Right lobe of liver (tissue), 6 donors: Measurements from ENCODE around the gene GOSR2. TPM values are rescaled to one million over a fixed set of nuclear protein-coding genes. Genes with fewer than 3 reads are reported as not detected.

Experiments
- ATAC-seq, 4 donors: fragments of 200-7000 bp; cut with Tn5 transposase; one replicate each; pipeline ENCODE4 v1.9.1; 2020; ENCODE audit warnings: mild to moderate bottlenecking in 4 of 4, moderate library complexity in 4 of 4
- DNase-seq, 3 donors: peaks; one replicate each; pipeline ENCODE4 v3.0.0-alpha.2; 2020
- H3K27ac ChIP-seq, 3 donors: fragments of 200-600 bp; one replicate each; pipeline ENCODE4 v1.8.0; 2022
- H3K27me3 ChIP-seq, 2 donors: fragments of 200-600 bp; one replicate each; pipeline ENCODE4 v1.8.0; 2022
- H3K36me3 ChIP-seq, 4 donors: fragments of 200-600 bp; sonication (generic) in 1 of 4; one replicate each; pipeline versions ENCODE4 v1.5.1 to v1.8.0; 2017 to 2022; ENCODE audit warnings: control low read depth in 1 of 4
- H3K4me1 ChIP-seq, 4 donors: fragments of 200-600 bp; sonication (generic) in 1 of 4; one replicate each; pipeline versions ENCODE4 v1.5.1 to v1.8.0; 2017 to 2022; ENCODE audit warnings: control low read depth in 1 of 4
- H3K4me3 ChIP-seq, 3 donors: fragments of 200-600 bp; one replicate each; pipeline ENCODE4 v1.8.0; 2022
- H3K9me3 ChIP-seq, 4 donors: fragments of 200-600 bp; sonication (generic) in 1 of 4; one replicate each; pipeline versions ENCODE4 v1.5.1 to v1.8.0; 2017 to 2022; ENCODE audit warnings: control low read depth in 1 of 4
- POLR2A ChIP-seq: fragments of 450-650 bp; IDR thresholded peaks from one replicate; pipeline ENCODE4 v1.6.1; 2017; ENCODE audit warnings: antibody characterized with exemption, mild to moderate bottlenecking
- WGBS: methylation state at CpG from one replicate; pipeline ENCODE4 v1.1.6; 2018; ENCODE audit warnings: low coverage, low lambda C conversion rate; ENCODE audit not compliant: insufficient coverage; ENCODE audit errors: missing lambda C conversion rate; 5-methylcytosine and 5-hydroxymethylcytosine counted together
- intact Hi-C, 2 donors: fragments of 100-400 bp; cut with DNase I; formaldehyde crosslinking; loops; one replicate each; pipeline versions ENCODE4 v1.11.2 to v1.14.1; 2022
- total RNA-seq, 6 experiments: library from RNA; depleted of rRNA in 2 of 6; stranded (reverse); fragments of >200 nt in 2 of 6; fragmentation: NEBNext Ultra II Directional in 3 of 6; extraction: Animal tissue kit (Norgen Biotek cat#: 25700) in 3 of 6; gene quantifications; one replicate each; pipeline versions ENCODE4 v1.1.0 to v1.2.4, GENCODE V29; 2016 to 2023
- TF ChIP-seq, protein P1 (sequence below), 4 donors: fragments of 200-600 bp in 3 of 4; fragments of 450-650 bp in 1 of 4; IDR thresholded peaks; one replicate each; pipeline versions ENCODE4 v1.5.1 to v1.8.0; 2016 to 2022; ENCODE audit warnings: antibody characterized with exemption in 4 of 4, mild to moderate bottlenecking in 2 of 4
- donor health status: DM: no; HTN: yes; CAD: no.
- donor health status: DM: no; HTN: no; CAD: no.
- donor health status: DM: no; HTN: no; CAD: no.
- donor health status: DM: no; HTN: yes; CAD: no.
- donor health status: DM: no; HTN: yes; CAD: no.

GOSR2 gene
- total RNA-seq, 6 experiments from 2014 or later, result 22.9 to 44.1 (median 33.3) TPM

DNA sequence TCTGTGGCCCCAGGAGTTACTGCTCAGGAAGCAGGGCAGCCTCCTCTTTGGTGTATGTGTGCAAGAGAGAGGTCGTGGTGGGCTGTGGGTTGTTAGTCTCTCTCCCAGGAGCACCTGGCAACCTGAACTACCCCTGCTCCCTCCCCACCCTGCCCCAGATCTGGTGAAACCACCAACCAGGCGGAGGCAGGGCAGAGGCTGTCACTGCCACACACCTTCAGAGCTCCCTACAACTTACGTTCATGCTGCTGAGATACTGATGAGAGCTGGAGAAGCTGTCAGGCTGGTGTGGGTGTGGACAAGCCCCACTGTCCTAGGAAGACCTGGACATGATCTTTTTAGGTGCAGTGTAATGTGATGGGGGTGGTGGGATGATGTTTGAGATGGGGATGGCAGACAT, 24.3 kb downstream of the GOSR2 start:
- Histone ChIP-seq H3K4me1 (peaks cover 0 to 9% (median 7%) of the 10 kb centered on the region in 4 donors), H3K36me3 (no peaks in the 10 kb centered on the region), H3K27ac (no peak overlapping the region), H3K9me3 (no peaks in the 10 kb centered on the region), H3K27me3 (no peaks in the 10 kb centered on the region), H3K4me3 (no peak overlapping the region)
- ATAC-seq (no peak), DNase-seq (no peak)
- intact Hi-C loops, result loop anchor here (5.0 to 10.0 kb wide), 3 partner anchors 45 to 102 kb away; no protein-coding TSS in a partner anchor
- WGBS, result 80% methylated on average over 2 of the region's 3 CpGs
- TF ChIP-seq, protein P1, sequence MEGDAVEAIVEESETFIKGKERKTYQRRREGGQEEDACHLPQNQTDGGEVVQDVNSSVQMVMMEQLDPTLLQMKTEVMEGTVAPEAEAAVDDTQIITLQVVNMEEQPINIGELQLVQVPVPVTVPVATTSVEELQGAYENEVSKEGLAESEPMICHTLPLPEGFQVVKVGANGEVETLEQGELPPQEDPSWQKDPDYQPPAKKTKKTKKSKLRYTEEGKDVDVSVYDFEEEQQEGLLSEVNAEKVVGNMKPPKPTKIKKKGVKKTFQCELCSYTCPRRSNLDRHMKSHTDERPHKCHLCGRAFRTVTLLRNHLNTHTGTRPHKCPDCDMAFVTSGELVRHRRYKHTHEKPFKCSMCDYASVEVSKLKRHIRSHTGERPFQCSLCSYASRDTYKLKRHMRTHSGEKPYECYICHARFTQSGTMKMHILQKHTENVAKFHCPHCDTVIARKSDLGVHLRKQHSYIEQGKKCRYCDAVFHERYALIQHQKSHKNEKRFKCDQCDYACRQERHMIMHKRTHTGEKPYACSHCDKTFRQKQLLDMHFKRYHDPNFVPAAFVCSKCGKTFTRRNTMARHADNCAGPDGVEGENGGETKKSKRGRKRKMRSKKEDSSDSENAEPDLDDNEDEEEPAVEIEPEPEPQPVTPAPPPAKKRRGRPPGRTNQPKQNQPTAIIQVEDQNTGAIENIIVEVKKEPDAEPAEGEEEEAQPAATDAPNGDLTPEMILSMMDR (IDR thresholded peaks at IDR 0.05), result no peak
- no peak for TF ChIP-seq POLR2A

DNA sequence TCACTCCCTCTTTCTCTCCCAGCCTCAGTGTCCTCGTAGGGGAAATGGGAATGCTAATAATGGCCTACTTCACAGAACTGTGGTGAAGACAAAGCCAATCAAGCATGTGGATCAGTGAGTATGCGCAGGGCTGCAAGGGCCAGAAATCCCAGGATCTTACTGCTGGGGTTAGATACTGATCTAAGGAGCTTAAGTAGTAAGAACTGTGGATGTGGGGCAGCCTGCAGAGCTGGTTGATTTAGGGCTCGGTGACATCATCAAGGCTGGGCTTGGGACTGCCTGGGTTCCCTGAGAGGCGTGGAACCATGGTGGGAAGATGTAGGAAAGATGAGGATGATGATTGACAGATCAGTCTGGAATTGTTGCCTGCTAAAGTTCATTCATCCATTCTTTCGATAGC, 25.6 kb downstream of the GOSR2 start:
- H3K9me3 ChIP-seq, result no peaks in the 10 kb centered on the region
- H3K27ac ChIP-seq, result no peak overlapping the region
- H3K27me3 ChIP-seq, result no peaks in the 10 kb centered on the region
- DNase-seq (no peak), ATAC-seq (no peak)
- H3K4me3 ChIP-seq, result no peak overlapping the region
- TF ChIP-seq POLR2A, result no peak
- TF ChIP-seq, protein P1 (IDR thresholded peaks at IDR 0.05), result no peak
- 91% methylated on average over 4 of the region's 5 CpGs for WGBS
- no peaks in the 10 kb centered on the region for H3K36me3 ChIP-seq
- intact Hi-C loops, result loop anchor here (5.0 to 10.0 kb wide), 3 partner anchors 44 to 104 kb away; no protein-coding TSS in a partner anchor
- H3K4me1 ChIP-seq, result peaks cover 0 to 7% (median 4%) of the 10 kb centered on the region in 4 donors

DNA sequence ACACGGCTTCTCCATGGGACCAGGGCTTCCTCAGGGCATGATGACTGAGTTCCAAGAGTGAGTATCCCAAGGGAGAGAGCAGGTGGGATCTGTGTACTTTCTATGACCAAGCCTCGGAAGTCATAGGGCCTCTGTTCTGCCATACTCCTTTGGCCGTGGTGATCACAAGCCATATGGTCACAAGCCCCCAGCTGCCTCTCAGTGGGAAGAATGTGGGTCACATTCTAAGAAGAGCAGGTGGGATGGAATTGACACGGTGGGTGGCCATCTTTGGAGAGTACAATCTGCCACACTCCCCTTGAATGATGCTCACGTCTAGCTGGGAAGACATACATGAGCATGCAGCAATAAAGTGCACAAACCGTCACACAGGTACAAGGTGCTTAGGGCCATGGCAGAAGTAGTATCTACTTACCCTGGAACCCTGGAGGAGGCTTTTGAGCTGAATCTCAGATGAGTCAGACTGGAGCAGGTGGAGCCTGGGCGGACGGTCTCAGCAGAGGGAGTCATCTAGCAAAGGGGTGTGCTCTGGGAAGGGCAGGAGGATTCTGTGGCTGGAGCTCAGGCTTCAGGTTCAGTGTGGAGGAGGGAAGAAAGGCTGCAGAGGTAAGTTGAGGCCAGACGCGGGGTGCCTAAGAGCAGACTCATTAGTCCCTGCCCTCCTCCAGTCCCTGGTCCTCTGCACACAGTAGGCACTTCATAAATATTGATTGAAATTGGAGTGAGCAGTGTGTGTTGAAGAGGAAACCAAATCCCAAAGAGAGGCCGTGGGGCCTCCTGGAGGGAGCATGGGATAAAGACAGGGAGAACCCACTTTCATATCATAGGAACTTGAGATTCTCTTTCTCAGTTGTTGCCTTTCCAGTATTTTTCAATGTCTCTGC, 26.6 kb downstream of the GOSR2 start:
- H3K4me3 ChIP-seq, result no peak overlapping the region
- H3K4me1 ChIP-seq, result no peaks in the 10 kb centered on the region
- H3K9me3 ChIP-seq, result no peaks in the 10 kb centered on the region
- no peak for ATAC-seq
- H3K27ac ChIP-seq, result no peak overlapping the region
- TF ChIP-seq POLR2A, result no peak
- TF ChIP-seq, protein P1 (IDR thresholded peaks at IDR 0.05), result no peak
- H3K27me3 ChIP-seq, result no peaks in the 10 kb centered on the region
- no peak for DNase-seq
- intact Hi-C loops, result loop anchor here (5.0 to 10.0 kb wide), 3 partner anchors 43 to 105 kb away; no protein-coding TSS in a partner anchor
- H3K36me3 ChIP-seq, result no peaks in the 10 kb centered on the region
- 77% methylated on average over 5 of the region's 11 CpGs for WGBS

DNA sequence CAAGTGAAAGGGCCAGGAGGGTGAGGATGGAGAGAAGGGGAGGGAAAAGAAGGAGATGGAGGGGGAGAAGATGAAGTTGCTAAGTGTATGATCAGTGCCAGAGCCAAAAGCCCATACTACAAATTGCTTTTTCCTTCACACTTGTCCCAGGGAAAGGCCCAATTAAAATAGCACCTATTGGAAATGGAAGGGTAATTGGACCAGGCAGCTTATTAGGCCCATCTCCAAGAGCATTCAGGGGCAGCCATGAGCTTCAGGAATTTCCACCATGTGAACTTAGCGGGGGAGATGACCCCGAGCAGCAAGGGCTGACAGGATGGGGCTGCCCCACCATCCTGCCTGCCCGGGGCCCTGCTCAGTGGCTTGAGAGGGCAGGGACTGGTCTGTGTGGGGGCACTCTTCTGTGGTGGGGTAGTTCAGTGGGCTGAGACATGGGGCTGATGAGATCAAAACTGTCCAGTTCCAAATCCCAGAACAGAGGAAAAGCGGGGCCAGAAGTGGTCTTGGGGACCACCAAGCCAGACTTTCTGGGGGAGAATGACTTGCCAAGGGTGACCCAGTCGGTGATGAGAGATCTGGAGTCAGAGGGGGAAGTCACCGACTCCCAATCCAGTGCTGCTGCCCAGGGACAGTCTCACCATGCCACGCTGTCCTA, 27.5 kb downstream of the GOSR2 start:
- Histone ChIP-seq H3K4me3 (no peak overlapping the region), H3K9me3 (no peaks in the 10 kb centered on the region), H3K27me3 (no peaks in the 10 kb centered on the region), H3K36me3 (no peaks in the 10 kb centered on the region), H3K4me1 (no peaks in the 10 kb centered on the region), H3K27ac (no peak overlapping the region)
- no peak for DNase-seq
- ATAC-seq, result peak in 1 of 4 donors; percentile 14
- intact Hi-C loops, result no loop called here
- WGBS, result 56% methylated on average over 4 of the region's 7 CpGs
- TF ChIP-seq, protein P1 (IDR thresholded peaks at IDR 0.05), result no peak
- TF ChIP-seq POLR2A, result no peak
